ENCODE measurements around the gene TCF3. TPM values are rescaled to one million over a fixed set of nuclear protein-coding genes. Genes with fewer than 3 reads are reported as not detected.

Gene TCF3
- total and polyA plus RNA-seq, 7 donors: 20.1 to 33.8 (median 24.6) TPM

DNA sequence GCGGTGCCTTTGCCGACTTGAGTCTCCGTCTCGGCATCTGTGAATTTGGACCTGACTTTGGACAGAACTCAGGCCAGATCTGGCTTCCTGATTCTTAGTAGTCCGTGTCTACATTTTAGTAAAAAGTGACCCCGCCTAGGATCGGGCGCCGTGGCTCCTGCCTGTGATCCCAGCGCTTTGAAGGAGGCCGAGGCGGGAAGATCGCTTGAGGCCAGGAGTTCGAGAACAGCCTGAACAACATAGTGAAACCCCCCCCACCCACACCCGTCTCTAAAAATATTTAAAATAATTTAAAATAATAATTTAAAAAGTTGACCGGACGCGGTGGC is 849 bp upstream of the TCF3 start:
- peaks cover 12% of the 10 kb centered on the region for H3K4me1 ChIP-seq

DNA sequence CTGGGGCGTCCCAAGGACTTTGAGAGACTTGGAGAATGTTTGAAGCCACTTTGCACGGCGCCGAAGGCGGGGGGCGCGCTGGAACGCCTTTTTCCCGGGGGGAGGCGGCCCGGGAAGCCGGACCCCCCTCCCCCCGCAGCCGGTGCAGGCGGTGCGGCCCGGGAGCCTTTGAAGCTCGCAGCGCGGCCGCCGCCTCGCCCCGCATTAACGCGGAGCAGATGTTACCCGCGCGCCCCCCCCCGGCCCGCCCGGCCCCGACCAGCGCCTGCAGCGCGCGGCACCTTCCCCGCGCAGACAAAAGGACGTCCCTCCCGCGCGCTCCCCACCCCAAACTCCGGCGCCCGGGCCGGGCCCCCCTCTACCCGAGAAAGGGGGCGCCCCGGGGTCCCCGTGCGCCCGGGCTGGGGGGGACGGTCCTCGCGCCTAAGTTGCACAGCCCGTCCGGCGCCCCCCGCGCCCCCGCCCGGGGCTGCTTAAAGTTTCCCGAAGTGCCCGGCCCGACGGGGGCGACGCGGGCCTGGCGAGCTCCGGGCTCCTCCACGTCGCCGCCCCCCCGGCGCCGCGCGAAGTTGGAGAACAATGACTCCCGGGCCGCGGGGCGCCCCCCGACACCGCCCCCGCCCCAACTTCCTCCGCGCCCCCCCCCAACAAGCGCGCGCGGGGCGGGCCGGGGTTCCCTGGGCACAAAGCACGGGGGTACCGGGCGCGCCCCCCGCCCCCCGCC is 685 bp downstream of the TCF3 start:
- ATAC-seq: peak in 2 of 4 donors; percentile 21 to 23

More for the DNA sequence above, 849 bp upstream of the TCF3 start:
- Histone ChIP-seq H3K27me3 (ENCODE audit: insufficient read depth in 3 of 3, low read length in 2 of 3) (peaks cover 0 to 9% (median 3%) of the 10 kb centered on the region in 3 donors), H3K36me3 (ENCODE audit: insufficient read depth in 1 of 2, low read depth in 1 of 2) (peaks cover 0 to 7% of the 10 kb centered on the region in 2 donors), H3K4me3 (peak overlapping the region; percentile 84), H3K27ac (peak overlapping the region; percentile 100), H3K9me3 (no peaks in the 10 kb centered on the region)
- ATAC-seq (peak in 1 of 4 donors; percentile 3), DNase-seq (no peak)
- WGBS, 3 donors: 11 to 15% (median 15%) methylated on average over 18 of the region's 18 CpGs
- TF ChIP-seq, protein P1, sequence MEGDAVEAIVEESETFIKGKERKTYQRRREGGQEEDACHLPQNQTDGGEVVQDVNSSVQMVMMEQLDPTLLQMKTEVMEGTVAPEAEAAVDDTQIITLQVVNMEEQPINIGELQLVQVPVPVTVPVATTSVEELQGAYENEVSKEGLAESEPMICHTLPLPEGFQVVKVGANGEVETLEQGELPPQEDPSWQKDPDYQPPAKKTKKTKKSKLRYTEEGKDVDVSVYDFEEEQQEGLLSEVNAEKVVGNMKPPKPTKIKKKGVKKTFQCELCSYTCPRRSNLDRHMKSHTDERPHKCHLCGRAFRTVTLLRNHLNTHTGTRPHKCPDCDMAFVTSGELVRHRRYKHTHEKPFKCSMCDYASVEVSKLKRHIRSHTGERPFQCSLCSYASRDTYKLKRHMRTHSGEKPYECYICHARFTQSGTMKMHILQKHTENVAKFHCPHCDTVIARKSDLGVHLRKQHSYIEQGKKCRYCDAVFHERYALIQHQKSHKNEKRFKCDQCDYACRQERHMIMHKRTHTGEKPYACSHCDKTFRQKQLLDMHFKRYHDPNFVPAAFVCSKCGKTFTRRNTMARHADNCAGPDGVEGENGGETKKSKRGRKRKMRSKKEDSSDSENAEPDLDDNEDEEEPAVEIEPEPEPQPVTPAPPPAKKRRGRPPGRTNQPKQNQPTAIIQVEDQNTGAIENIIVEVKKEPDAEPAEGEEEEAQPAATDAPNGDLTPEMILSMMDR (IDR thresholded peaks at IDR 0.05): no peak
- intact Hi-C loops (cut with DNase I): loop anchor here in 1 of 2 donors (2.0 kb wide), 1 partner anchor 46 kb away; no protein-coding TSS in a partner anchor

DNA sequence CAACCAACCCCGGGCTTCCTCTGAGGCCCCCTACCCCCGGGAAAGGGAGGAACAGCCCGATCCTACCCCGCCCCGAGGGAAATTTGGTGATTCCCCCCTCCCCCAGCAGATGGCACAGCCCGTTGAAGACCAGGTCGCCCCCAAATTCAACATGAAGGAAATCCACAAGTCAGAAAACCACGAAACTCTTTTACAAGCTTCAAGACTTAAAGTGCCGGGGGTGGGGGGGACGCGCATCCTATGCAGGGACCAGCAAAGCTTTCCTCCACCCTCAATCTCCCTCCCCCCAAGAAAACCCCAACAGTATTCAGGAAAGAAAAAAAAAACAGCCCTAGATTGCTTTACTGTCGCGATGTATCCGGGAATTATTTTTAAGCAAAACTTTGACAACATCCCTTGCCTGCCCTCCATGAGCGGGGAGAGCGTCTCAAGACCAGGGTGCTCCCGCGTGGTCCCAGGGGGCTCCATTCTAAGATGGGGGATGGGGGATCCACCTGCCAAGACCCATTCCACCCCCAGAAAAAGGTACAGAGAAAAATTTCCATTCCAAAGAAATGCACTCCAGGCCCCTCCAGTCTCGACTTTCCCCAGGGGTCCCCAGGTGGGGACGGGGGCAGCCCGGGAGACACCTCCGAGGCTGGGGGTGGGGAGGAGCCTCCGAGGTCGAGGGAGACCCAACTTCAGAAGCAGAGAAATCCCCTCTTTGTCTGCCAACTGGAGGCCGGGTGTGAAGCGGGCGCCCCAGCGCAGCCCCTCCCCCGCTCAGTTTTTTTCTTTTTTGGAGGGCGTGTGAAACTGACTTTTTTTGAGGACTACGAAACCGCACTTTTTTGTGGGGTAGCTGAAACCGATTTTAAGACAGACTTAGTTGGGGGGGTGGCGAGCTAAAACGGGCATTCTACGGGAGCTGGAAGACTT is 1.5 kb downstream of the TCF3 start:
- 14 to 25% (median 15%) methylated on average over 33 to 36 of the region's 36 CpGs for WGBS, 3 donors
- TF ChIP-seq, protein P1 (IDR thresholded peaks at IDR 0.05): no peak
- peak overlapping the region; percentile 90 for H3K4me3 ChIP-seq
- intact Hi-C loops (cut with DNase I): no loop called here
- no peaks in the 10 kb centered on the region for H3K9me3 ChIP-seq
- ATAC-seq: no peak
- H3K36me3 ChIP-seq (ENCODE audit: insufficient read depth in 1 of 2, low read depth in 1 of 2): peaks cover 0 to 23% of the 10 kb centered on the region in 2 donors
- DNase-seq: no peak
- peak overlapping the region; percentile 23 for H3K27ac ChIP-seq
- H3K27me3 ChIP-seq (ENCODE audit: insufficient read depth in 3 of 3, low read length in 2 of 3): no peaks in the 10 kb centered on the region
- H3K4me1 ChIP-seq: peaks cover 12% of the 10 kb centered on the region

More for the DNA sequence above, 685 bp downstream of the TCF3 start:
- peaks cover 12% of the 10 kb centered on the region for H3K4me1 ChIP-seq
- intact Hi-C loops (cut with DNase I): loop anchor here in 1 of 2 donors (2.0 kb wide), 1 partner anchor 45 kb away; no protein-coding TSS in a partner anchor
- H3K4me3 ChIP-seq: peak overlapping the region; percentile 90
- peak overlapping the region; percentile 23 for H3K27ac ChIP-seq
- DNase-seq: peak; percentile 54 to 68
- TF ChIP-seq, protein P1 (IDR thresholded peaks at IDR 0.05): no peak
- H3K27me3 ChIP-seq (ENCODE audit: insufficient read depth in 3 of 3, low read length in 2 of 3): peaks cover 0 to under 1% (median 0%) of the 10 kb centered on the region in 3 donors
- 1 to 2% (median 1%) methylated on average over 21 to 88 of the region's 101 CpGs for WGBS, 3 donors
- H3K36me3 ChIP-seq (ENCODE audit: insufficient read depth in 1 of 2, low read depth in 1 of 2): peaks cover 0 to 17% of the 10 kb centered on the region in 2 donors
- H3K9me3 ChIP-seq: no peaks in the 10 kb centered on the region

DNA sequence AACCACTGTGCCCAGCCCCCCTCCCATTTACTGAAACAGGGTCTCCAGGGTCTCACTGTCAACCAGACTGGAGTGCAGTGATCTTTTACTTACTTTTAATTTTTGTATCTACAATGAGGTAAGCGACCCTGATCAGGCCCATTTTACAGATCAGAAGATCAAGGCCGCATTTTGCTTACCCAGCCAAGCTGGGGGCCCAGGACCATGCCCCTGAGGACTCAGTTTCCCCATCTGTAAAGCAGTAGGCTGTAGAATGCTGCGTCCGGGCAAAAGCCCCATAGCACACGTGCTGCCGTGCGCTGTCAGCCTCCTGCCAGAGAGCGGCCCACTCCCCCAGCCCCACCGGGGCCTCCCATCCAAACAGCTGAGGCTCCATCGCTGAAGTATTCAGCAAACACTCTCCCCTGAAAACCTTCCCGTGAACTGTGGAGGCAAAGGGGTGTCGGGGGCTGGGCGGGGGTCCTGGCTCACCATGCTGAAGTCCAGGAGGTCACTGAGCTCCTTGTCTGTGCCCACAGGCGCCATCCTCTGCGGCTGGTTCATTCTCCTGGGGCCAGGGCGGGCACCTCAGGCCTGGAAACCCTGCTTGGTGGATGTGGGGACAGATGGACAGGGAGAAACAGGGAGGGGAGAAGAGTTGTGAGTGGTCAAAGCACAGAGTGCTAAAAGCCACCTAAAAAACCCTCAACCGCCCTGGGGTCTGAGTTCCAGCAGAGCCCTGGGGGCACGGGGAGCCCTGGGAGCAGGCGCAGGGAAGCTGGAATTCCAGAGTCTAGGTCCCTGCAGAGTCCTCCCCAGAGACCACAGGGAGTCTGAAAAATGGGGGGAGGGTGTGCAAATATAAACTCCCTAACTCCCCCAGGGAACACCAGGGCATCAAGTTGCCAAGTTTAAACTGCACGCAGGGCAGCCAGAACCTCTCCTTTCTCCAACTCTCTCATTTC is 2.4 kb downstream of the TCF3 start:
- Histone ChIP-seq H3K9me3 (no peaks in the 10 kb centered on the region), H3K27ac (no peak overlapping the region), H3K4me3 (peak overlapping the region; percentile 90), H3K27me3 (ENCODE audit: insufficient read depth in 3 of 3, low read length in 2 of 3) (no peaks in the 10 kb centered on the region), H3K36me3 (ENCODE audit: insufficient read depth in 1 of 2, low read depth in 1 of 2) (peaks cover 0 to 31% of the 10 kb centered on the region in 2 donors), H3K4me1 (peaks cover 12% of the 10 kb centered on the region)
- DNase-seq (no peak), ATAC-seq (no peak)
- WGBS, 3 donors: 87 to 89% (median 88%) methylated on average over 20 of the region's 20 CpGs
- TF ChIP-seq, protein P1 (IDR thresholded peaks at IDR 0.05): no peak
- intact Hi-C loops (cut with DNase I): loop anchor here in 1 of 2 donors (5.0 kb wide), 1 partner anchor 38 kb away; no protein-coding TSS in a partner anchor

Data from psoas muscle (tissue), 8 donors.